Endometrial microvascular endothelial cells (primary cell): Measurements from ENCODE around the gene CDH5. TPM values are rescaled to one million over a fixed set of nuclear protein-coding genes. Genes with fewer than 3 reads are reported as not detected.

Source experiments
- in situ Hi-C: cut with HindIII; loops from 2 replicates; pipeline ENCODE4 v1.10.0; 2017; ENCODE audit warnings: low sequenced_read_pairs, low pct_unique_long_range_greater_than_20kb; ENCODE audit errors: inconsistent ontology term
- total RNA-seq: library from RNA; depleted of rRNA; stranded (reverse); fragments of >200 nt; gene quantifications from one replicate; pipeline ENCODE4 v1.2.3, GENCODE V29; 2015; ENCODE audit errors: inconsistent ontology term

The CDH5 gene
- total RNA-seq, 1 donor from 2014 or later: 638 TPM

GRCh38 chr16:66346221-66346620, 20.3 kb upstream of the CDH5 start:
- in situ Hi-C loops: no loop called here

GRCh38 chr16:66352304-66352703, 14.2 kb upstream of the CDH5 start:
- in situ Hi-C loops: no loop called here

GRCh38 chr16:66353055-66353454, 13.4 kb upstream of the CDH5 start:
- in situ Hi-C loops: no loop called here

- in situ Hi-C loops: no loop called here
These were observed 12.2 kb upstream of the CDH5 start for GRCh38 chr16:66354034-66354909.

- in situ Hi-C loops: no loop called here
These were observed 11.0 kb upstream of the CDH5 start for GRCh38 chr16:66355526-66355925.

GRCh38 chr16:66357523-66357928, 9.0 kb upstream of the CDH5 start:
- in situ Hi-C loops: no loop called here

GRCh38 chr16:66358231-66358630, 8.3 kb upstream of the CDH5 start:
- in situ Hi-C loops: no loop called here

GRCh38 chr16:66359012-66359411, 7.5 kb upstream of the CDH5 start:
- in situ Hi-C loops: no loop called here

GRCh38 chr16:66359811-66360608, 6.5 kb upstream of the CDH5 start:
- in situ Hi-C loops: no loop called here

- in situ Hi-C loops: no loop called here
These were observed 5.7 kb upstream of the CDH5 start for GRCh38 chr16:66360624-66361324.

- in situ Hi-C loops: no loop called here
These were observed 4.8 kb upstream of the CDH5 start for GRCh38 chr16:66361604-66362135.

GRCh38 chr16:66363211-66363777, 3.2 kb upstream of the CDH5 start:
- in situ Hi-C loops: no loop called here

- in situ Hi-C loops: no loop called here
These were observed 2.2 kb upstream of the CDH5 start for GRCh38 chr16:66364117-66364958.

- in situ Hi-C loops: no loop called here
These were observed 1.6 kb upstream of the CDH5 start for GRCh38 chr16:66364959-66365306.

- in situ Hi-C loops: no loop called here
These were observed 840 bp upstream of the CDH5 start for GRCh38 chr16:66365651-66366050.

- in situ Hi-C loops: no loop called here
These were observed 1.7 kb downstream of the CDH5 start for GRCh38 chr16:66367968-66368891.

- in situ Hi-C loops: no loop called here
These were observed 2.6 kb downstream of the CDH5 start for GRCh38 chr16:66369055-66369592.
